WERI-Rb-1 (cell line): ENCODE measurements around the gene TMCO4.

ENCODE experiments used
- DNase-seq: peaks from one replicate; pipeline ENCODE4 v3.0.0-alpha.2; 2020
- H3K27ac ChIP-seq: fragments of 250-450 bp; sonication (Bioruptor Pico); 2 replicates; pipeline ENCODE4 v1.5.1; 2020; ENCODE audit warnings: mild to moderate bottlenecking, moderate library complexity
- H3K27me3 ChIP-seq: fragments of 250-450 bp; sonication (Bioruptor Pico); 2 replicates; pipeline ENCODE4 v1.5.1; 2021; ENCODE audit warnings: mild to moderate bottlenecking, low read depth, moderate library complexity; ENCODE audit not compliant: insufficient read depth, severe bottlenecking
- H3K36me3 ChIP-seq: fragments of 250-450 bp; sonication (Bioruptor Pico); 2 replicates; pipeline ENCODE4 v1.5.1; 2020; ENCODE audit warnings: mild to moderate bottlenecking, moderate library complexity
- H3K4me3 ChIP-seq: 2 replicates; pipeline ENCODE4 v1.5.1; 2011; ENCODE audit warnings: low read depth, mild to moderate bottlenecking, control low read depth, low read length
- H3K9me3 ChIP-seq: fragments of 250-450 bp; sonication (Bioruptor Pico); 2 replicates; pipeline ENCODE4 v1.5.1; 2021; ENCODE audit warnings: mild to moderate bottlenecking, moderate library complexity; ENCODE audit not compliant: severe bottlenecking
- CTCF ChIP-seq: IDR thresholded peaks from 2 replicates; pipeline ENCODE4 v1.5.1; 2011; ENCODE audit warnings: low read depth, mild to moderate bottlenecking, control low read depth, inconsistent platforms, low read length

The TMCO4 gene

GRCh38 chr1:19706136-19706535 is 93.6 kb downstream of the TMCO4 start:
- no peak for TF ChIP-seq CTCF
- no peak overlapping the region for H3K27ac ChIP-seq
- H3K27me3 ChIP-seq, result no peaks in the 10 kb centered on the region
- H3K4me3 ChIP-seq, result no peak overlapping the region
- H3K9me3 ChIP-seq, result no peaks in the 10 kb centered on the region
- no peaks in the 10 kb centered on the region for H3K36me3 ChIP-seq
- no peak for DNase-seq

GRCh38 chr1:19705464-19705863 is 94.3 kb downstream of the TMCO4 start:
- Histone ChIP-seq H3K27ac (no peak overlapping the region), H3K4me3 (no peak overlapping the region), H3K36me3 (no peaks in the 10 kb centered on the region), H3K9me3 (no peaks in the 10 kb centered on the region), H3K27me3 (no peaks in the 10 kb centered on the region)
- no peak for DNase-seq
- TF ChIP-seq CTCF, result no peak

- no peak overlapping the region for H3K27ac ChIP-seq
- TF ChIP-seq CTCF, result peak; percentile 92
- H3K27me3 ChIP-seq, result no peaks in the 10 kb centered on the region
- H3K9me3 ChIP-seq, result no peaks in the 10 kb centered on the region
- peak overlapping the region; percentile 15; the same call in 1 of the 2 replicates for H3K4me3 ChIP-seq
- H3K36me3 ChIP-seq, result no peaks in the 10 kb centered on the region
- DNase-seq, result peak; percentile 81
Measured at GRCh38 chr1:19704247-19705113, 95.2 kb downstream of the TMCO4 start.

- DNase-seq, result no peak
- Histone ChIP-seq H3K4me3 (no peak overlapping the region), H3K27me3 (no peaks in the 10 kb centered on the region), H3K27ac (no peak overlapping the region), H3K36me3 (no peaks in the 10 kb centered on the region), H3K9me3 (no peaks in the 10 kb centered on the region)
- 0 out of 2 replicates have a peak, but pooled peaks have one; percentile 11 for TF ChIP-seq CTCF
Measured at GRCh38 chr1:19703280-19703679, 96.4 kb downstream of the TMCO4 start.

GRCh38 chr1:19700079-19700777 is 99.5 kb downstream of the TMCO4 start:
- no peak for TF ChIP-seq CTCF

More at GRCh38 chr1:19700079-19700777, 99.5 kb downstream of the TMCO4 start:
- Histone ChIP-seq H3K36me3 (no peaks in the 10 kb centered on the region), H3K4me3 (no peak overlapping the region), H3K9me3 (no peaks in the 10 kb centered on the region), H3K27me3 (no peaks in the 10 kb centered on the region), H3K27ac (no peak overlapping the region)
- DNase-seq, result no peak
